ENCODE results near the gene KXD1.

KXD1 gene

DNA sequence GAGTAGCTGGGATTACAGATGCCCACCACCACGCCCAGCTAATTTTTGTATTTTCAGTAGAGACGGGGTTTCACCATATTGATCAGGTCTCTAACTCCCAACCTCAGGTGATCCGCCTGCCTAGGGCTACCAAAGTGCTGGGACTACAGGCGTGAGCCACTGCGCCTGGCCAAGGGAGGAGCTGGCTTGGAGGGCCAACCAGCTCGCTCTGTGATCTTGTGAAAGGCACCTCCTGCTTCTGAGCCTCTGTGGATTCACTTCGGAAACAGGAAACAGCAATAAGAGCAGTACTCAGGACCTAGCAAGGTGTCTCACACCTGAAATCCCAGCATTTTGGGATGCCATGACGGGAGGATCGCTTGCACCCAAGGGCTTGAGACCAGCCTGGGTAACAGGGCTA, 33.8 kb upstream of the KXD1 start:
- no peak for DNase-seq (ENCODE audit: low read depth)
- no peak overlapping the region for H3K4me3 ChIP-seq (ENCODE audit: low read depth, low read length)

DNA sequence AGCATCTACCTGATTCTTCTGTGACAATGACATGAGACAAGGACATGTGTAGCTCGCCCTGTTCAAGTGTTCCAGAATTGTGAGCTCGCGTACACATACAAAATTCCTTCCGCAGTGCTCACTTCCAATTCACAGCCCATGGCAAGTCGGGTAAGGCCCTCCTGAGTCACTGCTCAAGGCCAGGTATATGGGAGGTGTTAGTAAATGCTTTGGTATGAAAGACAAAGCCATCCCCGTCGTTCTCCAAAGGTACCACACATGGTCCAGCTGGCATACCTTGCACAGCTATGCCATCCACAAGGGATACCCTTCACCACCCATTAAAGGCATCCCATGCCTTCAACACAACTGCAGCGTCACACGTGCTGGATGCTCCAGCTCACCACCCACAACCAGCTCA, 31.4 kb upstream of the KXD1 start:
- DNase-seq (ENCODE audit: low read depth): no peak
- H3K4me3 ChIP-seq (ENCODE audit: low read depth, low read length): no peak overlapping the region
- TF ChIP-seq, protein P1, sequence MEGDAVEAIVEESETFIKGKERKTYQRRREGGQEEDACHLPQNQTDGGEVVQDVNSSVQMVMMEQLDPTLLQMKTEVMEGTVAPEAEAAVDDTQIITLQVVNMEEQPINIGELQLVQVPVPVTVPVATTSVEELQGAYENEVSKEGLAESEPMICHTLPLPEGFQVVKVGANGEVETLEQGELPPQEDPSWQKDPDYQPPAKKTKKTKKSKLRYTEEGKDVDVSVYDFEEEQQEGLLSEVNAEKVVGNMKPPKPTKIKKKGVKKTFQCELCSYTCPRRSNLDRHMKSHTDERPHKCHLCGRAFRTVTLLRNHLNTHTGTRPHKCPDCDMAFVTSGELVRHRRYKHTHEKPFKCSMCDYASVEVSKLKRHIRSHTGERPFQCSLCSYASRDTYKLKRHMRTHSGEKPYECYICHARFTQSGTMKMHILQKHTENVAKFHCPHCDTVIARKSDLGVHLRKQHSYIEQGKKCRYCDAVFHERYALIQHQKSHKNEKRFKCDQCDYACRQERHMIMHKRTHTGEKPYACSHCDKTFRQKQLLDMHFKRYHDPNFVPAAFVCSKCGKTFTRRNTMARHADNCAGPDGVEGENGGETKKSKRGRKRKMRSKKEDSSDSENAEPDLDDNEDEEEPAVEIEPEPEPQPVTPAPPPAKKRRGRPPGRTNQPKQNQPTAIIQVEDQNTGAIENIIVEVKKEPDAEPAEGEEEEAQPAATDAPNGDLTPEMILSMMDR (conservative IDR thresholded peaks at IDR 0.05; ENCODE audit: low read depth, low read length): no peak

More for the DNA sequence above, 33.8 kb upstream of the KXD1 start:
- TF ChIP-seq, protein P1 (conservative IDR thresholded peaks at IDR 0.05; ENCODE audit: low read depth, low read length): no peak

DNA sequence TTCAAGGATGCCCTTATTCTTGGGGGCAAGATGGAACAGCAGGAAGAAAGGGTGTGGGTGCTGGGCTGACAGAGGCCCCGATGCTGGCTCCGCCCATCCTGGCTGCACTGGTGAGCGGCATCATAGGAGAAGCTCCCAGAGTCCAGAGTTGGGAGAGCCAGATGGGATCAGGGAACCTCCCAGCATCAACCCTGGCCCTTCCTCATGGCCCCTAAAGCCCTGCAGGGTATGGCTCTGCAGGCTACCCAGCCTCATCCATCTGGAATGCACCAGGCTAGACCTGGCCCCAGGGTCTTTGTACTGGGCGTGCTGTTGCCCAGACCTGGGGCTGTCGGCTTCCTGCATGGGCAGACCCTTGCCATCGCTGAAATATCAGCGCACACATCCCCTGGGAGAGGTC, 27.9 kb upstream of the KXD1 start:
- no peak overlapping the region for H3K4me3 ChIP-seq (ENCODE audit: low read depth, low read length)
- DNase-seq (ENCODE audit: low read depth): no peak
- TF ChIP-seq, protein P1 (conservative IDR thresholded peaks at IDR 0.05; ENCODE audit: low read depth, low read length): no peak

DNA sequence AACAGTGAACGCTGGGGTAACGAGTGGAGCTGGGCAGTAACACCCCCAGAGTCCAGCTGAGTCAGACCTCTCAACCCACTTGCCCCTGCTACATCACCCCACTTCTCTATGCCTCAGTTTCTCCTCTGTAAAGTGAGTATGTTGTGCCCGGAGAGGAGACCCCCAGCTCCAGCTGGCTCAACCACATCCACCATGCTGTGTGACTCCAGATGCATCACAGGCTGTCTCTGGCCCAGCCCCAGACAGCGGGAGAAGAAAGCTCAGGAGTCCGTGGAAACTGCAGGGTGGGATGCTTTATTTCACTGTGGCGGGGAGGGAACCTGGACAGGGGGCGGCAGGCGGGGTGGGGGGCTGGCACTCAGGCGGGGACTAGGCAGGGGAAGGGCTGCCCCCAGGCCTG, 26.2 kb upstream of the KXD1 start:
- DNase-seq (ENCODE audit: low read depth): no peak
- TF ChIP-seq, protein P1 (conservative IDR thresholded peaks at IDR 0.05; ENCODE audit: low read depth, low read length): no peak
- H3K4me3 ChIP-seq (ENCODE audit: low read depth, low read length): no peak overlapping the region

DNA sequence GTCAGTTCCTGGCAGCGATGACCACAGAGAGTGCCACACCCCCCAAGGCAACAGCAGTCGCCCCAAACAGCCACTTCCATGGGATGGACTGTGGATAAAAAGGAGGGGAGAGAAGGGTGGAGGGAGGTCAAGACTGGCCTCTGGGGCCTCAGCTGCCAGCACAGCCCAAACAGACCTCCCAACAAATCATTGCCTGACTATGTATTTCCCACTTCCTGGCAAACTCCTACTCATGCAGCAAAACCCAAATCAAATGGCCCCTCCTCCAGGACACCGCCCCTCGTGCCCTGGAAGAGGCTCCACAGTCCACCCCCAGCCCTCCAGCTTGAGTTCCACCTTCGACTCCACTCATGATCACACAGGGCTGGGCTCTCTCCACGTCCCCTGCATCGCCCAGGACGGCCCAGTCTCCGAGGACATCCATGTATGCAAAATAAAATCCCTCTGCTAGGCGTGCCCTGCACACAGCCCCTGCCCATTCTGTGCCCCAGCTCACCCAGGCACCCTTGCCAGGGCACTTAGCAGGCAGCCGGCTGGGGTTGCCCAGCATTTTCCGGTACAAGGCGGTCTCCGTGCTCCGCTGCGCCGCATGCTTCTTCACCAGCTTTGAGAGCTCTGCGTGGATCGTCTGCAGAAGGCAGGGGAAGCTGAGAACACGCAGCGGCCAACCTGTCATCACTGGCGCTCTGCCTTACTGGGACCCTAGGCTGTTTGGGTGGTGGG, 25.3 kb upstream of the KXD1 start:
- TF ChIP-seq, protein P1 (conservative IDR thresholded peaks at IDR 0.05; ENCODE audit: low read depth, low read length): no peak
- no peak for DNase-seq (ENCODE audit: low read depth)
- H3K4me3 ChIP-seq (ENCODE audit: low read depth, low read length): no peak overlapping the region

DNA sequence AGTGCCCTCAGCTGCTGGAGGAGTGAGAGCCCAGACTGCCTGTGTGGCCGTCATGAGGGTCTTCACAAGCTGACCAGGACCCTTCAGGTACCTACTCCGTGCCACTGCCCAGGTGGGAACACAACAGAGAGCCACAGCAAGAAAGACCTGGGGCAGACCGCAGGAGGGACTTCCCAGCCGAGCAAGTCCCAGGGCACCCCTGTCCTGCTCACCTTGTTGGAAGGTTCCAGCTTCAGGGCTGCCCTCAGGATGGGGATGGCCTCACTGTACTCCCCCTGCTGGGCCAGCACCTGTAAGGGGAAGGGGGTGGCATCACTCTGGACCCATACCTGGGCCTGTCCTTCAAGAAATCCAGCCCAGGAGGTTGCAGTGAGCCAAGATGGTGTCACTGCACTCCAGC, 24.6 kb upstream of the KXD1 start:
- DNase-seq (ENCODE audit: low read depth): no peak
- TF ChIP-seq, protein P1 (conservative IDR thresholded peaks at IDR 0.05; ENCODE audit: low read depth, low read length): no peak
- no peak overlapping the region for H3K4me3 ChIP-seq (ENCODE audit: low read depth, low read length)

DNA sequence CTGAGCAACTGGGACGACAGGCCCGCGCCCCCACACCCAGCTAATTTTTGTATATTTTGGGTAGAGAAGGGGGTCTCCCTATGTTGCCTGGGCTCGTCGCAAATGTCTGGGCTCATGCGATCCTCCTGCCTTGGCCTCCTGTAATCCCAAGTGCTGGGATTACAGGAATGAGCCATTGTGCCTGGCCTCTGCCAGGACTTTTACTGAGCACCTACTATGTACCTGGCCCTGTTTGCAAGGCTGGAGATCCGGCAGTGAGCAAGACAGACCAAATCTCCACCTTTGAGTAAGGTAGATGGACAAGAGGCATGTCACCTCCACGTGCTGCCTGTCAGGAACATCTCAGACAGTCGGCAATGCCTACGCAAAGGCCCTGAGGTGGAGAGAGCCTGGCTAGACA, 21.2 kb upstream of the KXD1 start:
- no peak overlapping the region for H3K4me3 ChIP-seq (ENCODE audit: low read depth, low read length)
- TF ChIP-seq, protein P1 (conservative IDR thresholded peaks at IDR 0.05; ENCODE audit: low read depth, low read length): no peak
- no peak for DNase-seq (ENCODE audit: low read depth)
